SK-N-SH treated with all-trans-retinoic acid at 6 μM for 48 hours (cell line): ENCODE measurements around the gene PRSS56.

Source experiments
- ATAC-seq: fragments of 200-7000 bp; cut with Tn5 transposase; 3 replicates; pipeline ENCODE4 v1.9.1; 2020; ENCODE audit warnings: mild to moderate bottlenecking, moderate library complexity
- BACH2 ChIP-seq: fragments of 250-450 bp; sonication (Bioruptor Pico); IDR thresholded peaks from 2 replicates; pipeline ENCODE4 v1.9.0; 2021; ENCODE audit warnings: mild to moderate bottlenecking, borderline replicate concordance
- CSDC2 ChIP-seq: fragments of 250-450 bp; sonication (Bioruptor Pico); IDR thresholded peaks from 2 replicates; pipeline ENCODE4 v1.5.0; 2020; ENCODE audit warnings: mild to moderate bottlenecking, moderate library complexity
- ESRRG ChIP-seq: fragments of 250-450 bp; sonication (Bioruptor Pico); IDR thresholded peaks from 2 replicates; pipeline ENCODE4 v1.6.1; 2021; ENCODE audit warnings: mild to moderate bottlenecking
- GLIS3 ChIP-seq: fragments of 250-450 bp; sonication (Bioruptor Pico); IDR thresholded peaks from 2 replicates; pipeline ENCODE4 v1.5.0; 2020; ENCODE audit warnings: mild to moderate bottlenecking, moderate library complexity
- ISL1 ChIP-seq: fragments of 250-450 bp; sonication (Bioruptor Pico); IDR thresholded peaks from 2 replicates; pipeline ENCODE4 v2.1.2; 2022; ENCODE audit warnings: mild to moderate bottlenecking, moderate library complexity
- OSR1 ChIP-seq: fragments of 250-450 bp; sonication (Bioruptor Pico); IDR thresholded peaks from 2 replicates; pipeline ENCODE4 v1.8.0; 2022; ENCODE audit warnings: moderate library complexity, mild to moderate bottlenecking, inconsistent platforms
- PPARA ChIP-seq: fragments of 250-450 bp; sonication (Bioruptor Pico); IDR thresholded peaks from 2 replicates; pipeline ENCODE4 v1.5.0; 2020; ENCODE audit warnings: mild to moderate bottlenecking, borderline replicate concordance
- SNAI2 ChIP-seq: fragments of 250-450 bp; sonication (Bioruptor Pico); IDR thresholded peaks from 2 replicates; pipeline ENCODE4 v1.5.0; 2020; ENCODE audit warnings: mild to moderate bottlenecking, moderate library complexity
- TCF4 ChIP-seq: fragments of 250-450 bp; sonication (Bioruptor Pico); IDR thresholded peaks from 2 replicates; pipeline ENCODE4 v1.8.0; 2021; ENCODE audit warnings: mild to moderate bottlenecking, moderate library complexity, borderline replicate concordance
- TOX ChIP-seq: fragments of 250-450 bp; sonication (Bioruptor Pico); IDR thresholded peaks from 2 replicates; pipeline ENCODE4 v1.8.0; 2021; ENCODE audit warnings: mild to moderate bottlenecking, moderate library complexity, borderline replicate concordance
- ZFP3 ChIP-seq: fragments of 250-450 bp; sonication (Bioruptor Pico); IDR thresholded peaks from 2 replicates; pipeline ENCODE4 v1.5.0; 2020; ENCODE audit warnings: mild to moderate bottlenecking, moderate library complexity
- ZFP30 ChIP-seq: fragments of 450-650 bp; formaldehyde crosslinking; IDR thresholded peaks from 2 replicates; pipeline ENCODE4 v1.5.0; 2022; ENCODE audit warnings: mild to moderate bottlenecking, moderate library complexity
- ZNF565 ChIP-seq: fragments of 450-650 bp; formaldehyde crosslinking; conservative IDR thresholded peaks from 2 replicates; pipeline ENCODE4 v1.5.0; 2020; ENCODE audit warnings: low read depth, mild to moderate bottlenecking, moderate library complexity
- ZNF70 ChIP-seq: fragments of 450-650 bp; formaldehyde crosslinking; IDR thresholded peaks from 2 replicates; pipeline ENCODE4 v1.5.0; 2020; ENCODE audit warnings: mild to moderate bottlenecking, moderate library complexity
- ZNF8 ChIP-seq: fragments of 450-650 bp; formaldehyde crosslinking; IDR thresholded peaks from 2 replicates; pipeline ENCODE4 v1.5.0; 2020; ENCODE audit warnings: mild to moderate bottlenecking, moderate library complexity
- TF ChIP-seq, protein P1 (sequence below): fragments of 250-450 bp; sonication (Bioruptor Pico); IDR thresholded peaks from 2 replicates; pipeline ENCODE4 v1.5.0; 2020; ENCODE audit warnings: mild to moderate bottlenecking, moderate library complexity
- TF ChIP-seq, protein P2 (sequence below): fragments of 250-450 bp; sonication (Bioruptor Pico); IDR thresholded peaks from 2 replicates; pipeline ENCODE4 v1.5.1; 2020; ENCODE audit warnings: low read depth, mild to moderate bottlenecking, moderate library complexity
- TF ChIP-seq, protein P3 (sequence below): fragments of 250-450 bp; sonication (Bioruptor Pico); IDR thresholded peaks from 2 replicates; pipeline ENCODE4 v1.5.1; 2021; ENCODE audit warnings: mild to moderate bottlenecking, moderate library complexity
- TF ChIP-seq, protein P4 (sequence below): fragments of 250-450 bp; sonication (Bioruptor Pico); IDR thresholded peaks from 2 replicates; pipeline ENCODE4 v1.8.0; 2021; ENCODE audit warnings: low read depth, mild to moderate bottlenecking, moderate library complexity, borderline replicate concordance
- TF ChIP-seq, protein P5 (sequence below): fragments of 250-450 bp; sonication (Bioruptor Pico); IDR thresholded peaks from 2 replicates; pipeline ENCODE4 v1.8.0; 2020; ENCODE audit warnings: mild to moderate bottlenecking, moderate library complexity, borderline replicate concordance

PRSS56 gene

DNA sequence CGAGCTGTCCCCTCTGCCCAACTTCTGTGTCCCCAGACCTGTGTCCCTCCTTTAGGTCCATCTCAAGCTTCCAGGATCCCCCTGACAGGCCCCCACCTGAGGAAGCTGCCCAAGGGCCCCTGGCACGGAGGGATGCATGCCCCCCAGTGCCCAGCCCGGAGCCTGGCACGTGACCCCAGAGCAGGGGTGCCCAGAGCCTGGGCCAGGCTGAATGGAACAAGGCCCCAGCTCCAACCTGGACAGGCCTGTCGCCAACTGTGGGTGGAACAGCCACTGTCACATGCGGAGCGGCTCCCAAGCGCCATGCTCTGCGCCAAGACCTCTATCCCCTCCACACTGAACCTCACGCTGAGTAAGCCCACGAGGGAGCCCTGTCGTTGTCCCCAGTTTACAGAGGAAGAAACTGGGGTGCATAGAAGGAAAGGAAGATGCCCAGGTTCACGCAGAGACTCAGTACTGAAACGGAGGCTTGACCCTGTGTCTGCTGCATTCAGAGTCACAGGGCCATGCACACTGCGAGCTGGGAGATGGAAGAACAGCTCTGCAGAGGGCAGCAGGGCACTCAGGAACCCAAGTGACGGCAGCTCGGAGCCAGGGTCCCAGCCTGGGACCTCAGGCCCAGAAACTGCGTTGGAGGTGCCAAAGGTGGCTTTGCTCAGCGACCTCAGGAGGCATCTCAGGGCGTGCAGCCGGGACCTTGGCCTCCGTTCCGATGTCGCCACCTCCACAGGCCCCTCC, 27.1 kb upstream of the PRSS56 start:
- no peak for ATAC-seq
- TF ChIP-seq, protein P1, sequence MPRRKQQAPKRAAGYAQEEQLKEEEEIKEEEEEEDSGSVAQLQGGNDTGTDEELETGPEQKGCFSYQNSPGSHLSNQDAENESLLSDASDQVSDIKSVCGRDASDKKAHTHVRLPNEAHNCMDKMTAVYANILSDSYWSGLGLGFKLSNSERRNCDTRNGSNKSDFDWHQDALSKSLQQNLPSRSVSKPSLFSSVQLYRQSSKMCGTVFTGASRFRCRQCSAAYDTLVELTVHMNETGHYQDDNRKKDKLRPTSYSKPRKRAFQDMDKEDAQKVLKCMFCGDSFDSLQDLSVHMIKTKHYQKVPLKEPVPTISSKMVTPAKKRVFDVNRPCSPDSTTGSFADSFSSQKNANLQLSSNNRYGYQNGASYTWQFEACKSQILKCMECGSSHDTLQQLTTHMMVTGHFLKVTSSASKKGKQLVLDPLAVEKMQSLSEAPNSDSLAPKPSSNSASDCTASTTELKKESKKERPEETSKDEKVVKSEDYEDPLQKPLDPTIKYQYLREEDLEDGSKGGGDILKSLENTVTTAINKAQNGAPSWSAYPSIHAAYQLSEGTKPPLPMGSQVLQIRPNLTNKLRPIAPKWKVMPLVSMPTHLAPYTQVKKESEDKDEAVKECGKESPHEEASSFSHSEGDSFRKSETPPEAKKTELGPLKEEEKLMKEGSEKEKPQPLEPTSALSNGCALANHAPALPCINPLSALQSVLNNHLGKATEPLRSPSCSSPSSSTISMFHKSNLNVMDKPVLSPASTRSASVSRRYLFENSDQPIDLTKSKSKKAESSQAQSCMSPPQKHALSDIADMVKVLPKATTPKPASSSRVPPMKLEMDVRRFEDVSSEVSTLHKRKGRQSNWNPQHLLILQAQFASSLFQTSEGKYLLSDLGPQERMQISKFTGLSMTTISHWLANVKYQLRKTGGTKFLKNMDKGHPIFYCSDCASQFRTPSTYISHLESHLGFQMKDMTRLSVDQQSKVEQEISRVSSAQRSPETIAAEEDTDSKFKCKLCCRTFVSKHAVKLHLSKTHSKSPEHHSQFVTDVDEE (CRISPR knock-in tag): no peak
- TF ChIP-seq, protein P2, sequence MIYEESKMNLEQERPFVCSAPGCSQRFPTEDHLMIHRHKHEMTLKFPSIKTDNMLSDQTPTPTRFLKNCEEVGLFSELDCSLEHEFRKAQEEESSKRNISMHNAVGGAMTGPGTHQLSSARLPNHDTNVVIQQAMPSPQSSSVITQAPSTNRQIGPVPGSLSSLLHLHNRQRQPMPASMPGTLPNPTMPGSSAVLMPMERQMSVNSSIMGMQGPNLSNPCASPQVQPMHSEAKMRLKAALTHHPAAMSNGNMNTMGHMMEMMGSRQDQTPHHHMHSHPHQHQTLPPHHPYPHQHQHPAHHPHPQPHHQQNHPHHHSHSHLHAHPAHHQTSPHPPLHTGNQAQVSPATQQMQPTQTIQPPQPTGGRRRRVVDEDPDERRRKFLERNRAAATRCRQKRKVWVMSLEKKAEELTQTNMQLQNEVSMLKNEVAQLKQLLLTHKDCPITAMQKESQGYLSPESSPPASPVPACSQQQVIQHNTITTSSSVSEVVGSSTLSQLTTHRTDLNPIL (CRISPR knock-in tag): no peak
- no peak for TF ChIP-seq ZNF565 (CRISPR knock-in tag)
- no peak for TF ChIP-seq TOX
- TF ChIP-seq ZNF70: no peak
- no peak for TF ChIP-seq ZNF8 (CRISPR knock-in tag)
- TF ChIP-seq ISL1 (CRISPR knock-in tag): no peak

DNA sequence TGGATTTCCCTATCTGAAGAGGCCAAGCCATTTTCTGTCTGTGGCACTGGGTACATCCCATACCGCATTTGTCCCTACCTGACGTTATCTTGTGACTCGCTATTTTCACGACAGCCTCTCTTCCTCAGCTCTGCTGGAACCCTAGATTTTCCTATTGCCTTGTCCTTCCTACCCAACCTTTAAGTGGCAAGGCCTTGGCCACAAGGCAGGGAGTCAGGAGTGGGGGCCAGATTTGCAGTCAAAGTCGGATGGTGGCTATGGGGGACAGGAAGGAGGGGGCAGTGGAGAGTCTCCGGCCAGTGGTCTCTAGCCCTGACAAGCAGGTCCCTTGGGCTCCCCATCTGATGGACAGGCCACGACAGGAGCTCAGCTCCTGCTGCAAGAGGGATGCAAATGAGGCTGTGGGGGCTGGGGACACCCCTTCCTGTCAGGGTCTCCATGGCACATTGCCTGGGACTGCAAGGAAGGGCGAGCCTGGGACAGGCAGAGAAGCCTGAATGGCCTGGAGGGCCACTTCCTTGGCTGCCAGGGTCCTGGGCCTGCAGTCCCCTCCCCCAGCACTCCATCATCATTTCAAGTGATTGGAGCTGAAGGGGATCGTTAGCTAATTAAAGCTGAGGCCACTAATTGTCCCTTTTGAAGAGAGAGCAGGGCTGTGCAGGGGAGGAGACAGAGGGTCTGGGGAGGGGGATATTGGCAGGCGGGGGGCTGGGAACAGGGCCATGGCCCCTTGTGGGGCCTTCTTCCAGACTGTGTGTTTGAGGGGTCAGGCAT, 26.3 kb upstream of the PRSS56 start:
- no peak for TF ChIP-seq SNAI2 (CRISPR knock-in tag)
- TF ChIP-seq, protein P3, sequence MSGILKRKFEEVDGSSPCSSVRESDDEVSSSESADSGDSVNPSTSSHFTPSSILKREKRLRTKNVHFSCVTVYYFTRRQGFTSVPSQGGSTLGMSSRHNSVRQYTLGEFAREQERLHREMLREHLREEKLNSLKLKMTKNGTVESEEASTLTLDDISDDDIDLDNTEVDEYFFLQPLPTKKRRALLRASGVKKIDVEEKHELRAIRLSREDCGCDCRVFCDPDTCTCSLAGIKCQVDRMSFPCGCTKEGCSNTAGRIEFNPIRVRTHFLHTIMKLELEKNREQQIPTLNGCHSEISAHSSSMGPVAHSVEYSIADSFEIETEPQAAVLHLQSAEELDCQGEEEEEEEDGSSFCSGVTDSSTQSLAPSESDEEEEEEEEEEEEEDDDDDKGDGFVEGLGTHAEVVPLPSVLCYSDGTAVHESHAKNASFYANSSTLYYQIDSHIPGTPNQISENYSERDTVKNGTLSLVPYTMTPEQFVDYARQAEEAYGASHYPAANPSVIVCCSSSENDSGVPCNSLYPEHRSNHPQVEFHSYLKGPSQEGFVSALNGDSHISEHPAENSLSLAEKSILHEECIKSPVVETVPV (CRISPR knock-in tag): no peak
- no peak for TF ChIP-seq TOX
- TF ChIP-seq, protein P2 (CRISPR knock-in tag): no peak
- TF ChIP-seq ZNF70: no peak
- no peak for TF ChIP-seq ZNF8 (CRISPR knock-in tag)
- TF ChIP-seq CSDC2 (CRISPR knock-in tag): no peak
- no peak for TF ChIP-seq TCF4 (CRISPR knock-in tag)
- TF ChIP-seq, protein P4, sequence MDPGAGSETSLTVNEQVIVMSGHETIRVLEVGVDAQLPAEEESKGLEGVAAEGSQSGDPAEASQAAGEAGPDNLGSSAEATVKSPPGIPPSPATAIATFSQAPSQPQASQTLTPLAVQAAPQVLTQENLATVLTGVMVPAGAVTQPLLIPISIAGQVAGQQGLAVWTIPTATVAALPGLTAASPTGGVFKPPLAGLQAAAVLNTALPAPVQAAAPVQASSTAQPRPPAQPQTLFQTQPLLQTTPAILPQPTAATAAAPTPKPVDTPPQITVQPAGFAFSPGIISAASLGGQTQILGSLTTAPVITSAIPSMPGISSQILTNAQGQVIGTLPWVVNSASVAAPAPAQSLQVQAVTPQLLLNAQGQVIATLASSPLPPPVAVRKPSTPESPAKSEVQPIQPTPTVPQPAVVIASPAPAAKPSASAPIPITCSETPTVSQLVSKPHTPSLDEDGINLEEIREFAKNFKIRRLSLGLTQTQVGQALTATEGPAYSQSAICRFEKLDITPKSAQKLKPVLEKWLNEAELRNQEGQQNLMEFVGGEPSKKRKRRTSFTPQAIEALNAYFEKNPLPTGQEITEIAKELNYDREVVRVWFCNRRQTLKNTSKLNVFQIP: no peak
- TF ChIP-seq, protein P5, sequence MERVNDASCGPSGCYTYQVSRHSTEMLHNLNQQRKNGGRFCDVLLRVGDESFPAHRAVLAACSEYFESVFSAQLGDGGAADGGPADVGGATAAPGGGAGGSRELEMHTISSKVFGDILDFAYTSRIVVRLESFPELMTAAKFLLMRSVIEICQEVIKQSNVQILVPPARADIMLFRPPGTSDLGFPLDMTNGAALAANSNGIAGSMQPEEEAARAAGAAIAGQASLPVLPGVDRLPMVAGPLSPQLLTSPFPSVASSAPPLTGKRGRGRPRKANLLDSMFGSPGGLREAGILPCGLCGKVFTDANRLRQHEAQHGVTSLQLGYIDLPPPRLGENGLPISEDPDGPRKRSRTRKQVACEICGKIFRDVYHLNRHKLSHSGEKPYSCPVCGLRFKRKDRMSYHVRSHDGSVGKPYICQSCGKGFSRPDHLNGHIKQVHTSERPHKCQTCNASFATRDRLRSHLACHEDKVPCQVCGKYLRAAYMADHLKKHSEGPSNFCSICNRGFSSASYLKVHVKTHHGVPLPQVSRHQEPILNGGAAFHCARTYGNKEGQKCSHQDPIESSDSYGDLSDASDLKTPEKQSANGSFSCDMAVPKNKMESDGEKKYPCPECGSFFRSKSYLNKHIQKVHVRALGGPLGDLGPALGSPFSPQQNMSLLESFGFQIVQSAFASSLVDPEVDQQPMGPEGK (CRISPR knock-in tag): no peak
- TF ChIP-seq PPARA (CRISPR knock-in tag): no peak
- no peak for TF ChIP-seq OSR1 (CRISPR knock-in tag)
- TF ChIP-seq ESRRG (CRISPR knock-in tag): no peak
- TF ChIP-seq ZFP3: no peak
- TF ChIP-seq, protein P1 (CRISPR knock-in tag): no peak
- TF ChIP-seq GLIS3 (CRISPR knock-in tag): no peak
- TF ChIP-seq BACH2: no peak
- TF ChIP-seq ISL1 (CRISPR knock-in tag): no peak
- TF ChIP-seq ZFP30 (CRISPR knock-in tag): no peak
- ATAC-seq: no peak
